ENCODE results near the gene EEF1A2. TPM values are rescaled to one million over a fixed set of nuclear protein-coding genes. Genes with fewer than 3 reads are reported as not detected.
A peak's percentile ranks its signal among the peaks of the same experiment; 100 is the strongest.

Gene EEF1A2
- polyA plus RNA-seq, 3 donors = 0.08 TPM; not detected in 2

GRCh38 chr20:63508072-63508768 lies 9.3 kb upstream of the EEF1A2 start:
- Mint-ChIP-seq H3K27ac (no peak overlapping the region), H3K9me3 (peaks cover 16 to 30% (median 22%) of the 10 kb centered on the region in 7 donors), H3K27me3 (ENCODE audit: low read depth in 3 of 3) (peaks cover 27 to 60% (median 29%) of the 10 kb centered on the region in 3 donors), H3K4me3 (no peak overlapping the region), H3K36me3 (no peaks in the 10 kb centered on the region), H3K4me1 (peaks cover 5% of the 10 kb centered on the region)
- TF ChIP-seq CTCF (IDR thresholded peaks at IDR 0.05) = no peak
- 81% methylated on average over 27 of the region's 33 CpGs for WGBS (ENCODE audit: insufficient coverage)
- H3K36me3 ChIP-seq (replicated peaks in 1 of 2; ENCODE audit: control insufficient read depth in 1 of 2, insufficient read depth in 2 of 2, low read length in 2 of 2) = no peaks in the 10 kb centered on the region
- H3K27me3 ChIP-seq (ENCODE audit: control insufficient read depth in 2 of 2, insufficient read depth in 2 of 2, low read length in 2 of 2) = peaks cover 0 to 17% of the 10 kb centered on the region in 2 donors
- no peak for DNase-seq
- no peak overlapping the region for H3K4me3 ChIP-seq (replicated peaks in 1 of 3; ENCODE audit: low read depth in 2 of 3, low read length in 3 of 3)
- no peak overlapping the region for H3K9ac ChIP-seq (ENCODE audit: insufficient read depth, low read length, poor library complexity, severe bottlenecking)
- no peak overlapping the region for H3K27ac ChIP-seq (ENCODE audit: low read depth in 1 of 2, low read length in 2 of 2)
- H3K4me1 ChIP-seq (ENCODE audit: control insufficient read depth in 1 of 2, insufficient read depth in 2 of 2, low read length in 2 of 2) = peaks cover 0 to 4% of the 10 kb centered on the region in 2 donors
- H2AFZ ChIP-seq (ENCODE audit: insufficient read depth, low read depth, low read length, poor library complexity, severe bottlenecking) = no peak overlapping the region
- H4K20me1 ChIP-seq (ENCODE audit: insufficient read depth, low read length) = no peaks in the 10 kb centered on the region
- no peak overlapping the region for H3K4me2 ChIP-seq (replicated peaks; ENCODE audit: extremely low read depth, low read length, poor library complexity, severe bottlenecking)
- peaks cover 16 to 22% of the 10 kb centered on the region in 2 donors for H3K9me3 ChIP-seq (replicated peaks in 1 of 2; ENCODE audit: control insufficient read depth in 1 of 2, insufficient read depth in 1 of 2, low read length in 2 of 2)
- H3K79me2 ChIP-seq (ENCODE audit: insufficient read depth, low read length) = no peaks in the 10 kb centered on the region
- intact Hi-C loops (cut with micrococcal nuclease) = no loop called here

GRCh38 chr20:63507083-63507743 lies 8.3 kb upstream of the EEF1A2 start:
- H3K4me1 Mint-ChIP-seq = peaks cover 5% of the 10 kb centered on the region
- no peak overlapping the region for H2AFZ ChIP-seq (ENCODE audit: insufficient read depth, low read depth, low read length, poor library complexity, severe bottlenecking)
- H3K4me2 ChIP-seq (replicated peaks; ENCODE audit: extremely low read depth, low read length, poor library complexity, severe bottlenecking) = no peak overlapping the region
- no peak for DNase-seq
- H3K79me2 ChIP-seq (ENCODE audit: insufficient read depth, low read length) = no peaks in the 10 kb centered on the region
- H3K4me3 Mint-ChIP-seq = no peak overlapping the region
- H3K27me3 ChIP-seq (ENCODE audit: control insufficient read depth in 2 of 2, insufficient read depth in 2 of 2, low read length in 2 of 2) = peaks cover 0 to 17% of the 10 kb centered on the region in 2 donors
- no peak overlapping the region for H3K9ac ChIP-seq (ENCODE audit: insufficient read depth, low read length, poor library complexity, severe bottlenecking)
- H4K20me1 ChIP-seq (ENCODE audit: insufficient read depth, low read length) = no peaks in the 10 kb centered on the region
- H3K9me3 ChIP-seq (replicated peaks in 1 of 2; ENCODE audit: control insufficient read depth in 1 of 2, insufficient read depth in 1 of 2, low read length in 2 of 2) = peaks cover 16 to 22% of the 10 kb centered on the region in 2 donors
- TF ChIP-seq CTCF (IDR thresholded peaks at IDR 0.05) = no peak
- peaks cover 23 to 53% (median 25%) of the 10 kb centered on the region in 3 donors for H3K27me3 Mint-ChIP-seq (ENCODE audit: low read depth in 3 of 3)
- peak overlapping the region in 1 of 7 donors; percentile 13 for H3K27ac Mint-ChIP-seq
- H3K4me3 ChIP-seq (replicated peaks in 1 of 3; ENCODE audit: low read depth in 2 of 3, low read length in 3 of 3) = no peak overlapping the region
- H3K4me1 ChIP-seq (ENCODE audit: control insufficient read depth in 1 of 2, insufficient read depth in 2 of 2, low read length in 2 of 2) = peaks cover 0 to 4% of the 10 kb centered on the region in 2 donors
- WGBS (ENCODE audit: insufficient coverage) = 96% methylated on average over 29 of the region's 30 CpGs
- intact Hi-C loops (cut with micrococcal nuclease) = no loop called here
- H3K36me3 Mint-ChIP-seq = no peaks in the 10 kb centered on the region
- no peaks in the 10 kb centered on the region for H3K36me3 ChIP-seq (replicated peaks in 1 of 2; ENCODE audit: control insufficient read depth in 1 of 2, insufficient read depth in 2 of 2, low read length in 2 of 2)
- no peak overlapping the region for H3K27ac ChIP-seq (ENCODE audit: low read depth in 1 of 2, low read length in 2 of 2)
- H3K9me3 Mint-ChIP-seq = peaks cover 13 to 30% (median 20%) of the 10 kb centered on the region in 7 donors

Data from CD14-positive monocyte (primary cell).